Activated B cell treated with CpG ODN at 0.5 μM for 24 hours (primary cell): ENCODE data around the gene RNF10. TPM values are rescaled to one million over a fixed set of nuclear protein-coding genes. Genes with fewer than 3 reads are reported as not detected.

Source experiments
- ATAC-seq: fragments of 200-7000 bp; cut with Tn5 transposase; one replicate; pipeline ENCODE4 v1.10.0; 2021; ENCODE audit warnings: low read depth, mild to moderate bottlenecking, moderate library complexity
- CTCF ChIA-PET: fragments of 350-600 bp; sonication (Branson Sonifier 250); formaldehyde crosslinking; loops from one replicate; lab custom pipeline; 2021; ENCODE audit warnings: antibody characterized with exemption; lab: Charles Lee
- POLR2A ChIA-PET: fragments of 350-600 bp; sonication (Branson Sonifier 250); formaldehyde crosslinking; loops from one replicate; lab custom pipeline; 2021; ENCODE audit warnings: antibody characterized with exemption; lab: Charles Lee
- DNase-seq: peaks from one replicate; pipeline ENCODE4 v3.0.0; 2022
- H3K27ac Mint-ChIP-seq: one replicate; pipeline ENCODE4 v1.8.0; 2020; ENCODE audit warnings: mixed read lengths
- H3K27me3 Mint-ChIP-seq: one replicate; pipeline ENCODE4 v1.8.0; 2021; ENCODE audit warnings: mixed read lengths
- H3K36me3 Mint-ChIP-seq: one replicate; pipeline ENCODE4 v1.8.0; 2021; ENCODE audit warnings: low read depth, mixed read lengths
- H3K4me1 Mint-ChIP-seq: one replicate; pipeline ENCODE4 v1.8.0; 2021; ENCODE audit warnings: mixed read lengths
- H3K4me3 Mint-ChIP-seq: one replicate; pipeline ENCODE4 v1.8.0; 2020; ENCODE audit warnings: mild to moderate bottlenecking, mixed read lengths
- H3K9me3 Mint-ChIP-seq: one replicate; pipeline ENCODE4 v1.8.0; 2020; ENCODE audit warnings: mixed read lengths
- CTCF ChIP-seq: fragments of 200-600 bp; IDR thresholded peaks from one replicate; pipeline ENCODE4 v1.8.0; 2022; ENCODE audit warnings: antibody characterized with exemption, mild to moderate bottlenecking
- intact Hi-C: fragments of 100-400 bp; cut with micrococcal nuclease; formaldehyde crosslinking; loops from one replicate; pipeline ENCODE4 v1.15.1; 2024
- total RNA-seq: library from RNA; stranded (reverse); gene quantifications from 2 replicates; pipeline ENCODE4 v1.2.3, GENCODE V29; 2022

Gene RNF10
- total RNA-seq, 1 donor from 2014 or later, result 180 TPM

GRCh38 chr12:120554678-120555077, 20.5 kb downstream of the RNF10 start:
- DNase-seq (no peak), ATAC-seq (no peak)
- Mint-ChIP-seq H3K27ac (no peak overlapping the region), H3K4me3 (no peak overlapping the region), H3K36me3 (peaks cover 57% of the 10 kb centered on the region), H3K4me1 (peaks cover 4% of the 10 kb centered on the region), H3K27me3 (no peaks in the 10 kb centered on the region), H3K9me3 (no peaks in the 10 kb centered on the region)
- ChIA-PET CTCF (no interaction called here), POLR2A (interaction anchor here (0.6 kb wide), 1 partner anchor 17 kb away, joined by 3 read pairs; no protein-coding TSS in a partner anchor)
- intact Hi-C loops, result no loop called here
- TF ChIP-seq CTCF, result no peak

DNA sequence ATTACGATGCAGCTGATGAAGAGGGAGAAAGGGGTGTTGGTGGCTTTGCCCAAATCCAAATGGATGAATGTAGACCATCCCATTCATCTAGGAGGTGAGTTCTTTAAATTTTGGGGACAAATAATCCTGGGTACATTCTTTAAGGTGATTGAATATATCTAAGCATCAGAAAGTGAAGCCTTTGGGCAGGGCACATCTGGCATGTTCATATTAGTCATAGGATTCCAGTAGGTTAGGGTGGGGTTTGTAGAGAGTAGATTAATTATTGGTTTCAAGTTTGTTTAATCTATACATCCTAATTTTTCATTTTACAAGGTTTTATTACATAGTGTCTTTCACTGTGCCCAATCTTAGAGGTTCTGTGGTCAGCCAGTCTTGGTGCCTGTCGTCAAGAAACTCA, 23.4 kb downstream of the RNF10 start:
- Mint-ChIP-seq H3K27me3 (no peaks in the 10 kb centered on the region), H3K27ac (no peak overlapping the region), H3K36me3 (peaks cover 73% of the 10 kb centered on the region), H3K9me3 (no peaks in the 10 kb centered on the region), H3K4me1 (peaks cover 2% of the 10 kb centered on the region), H3K4me3 (no peak overlapping the region)
- DNase-seq, result no peak
- ChIA-PET POLR2A (no interaction called here), CTCF (no interaction called here)
- no peak for ATAC-seq
- intact Hi-C loops, result no loop called here
- no peak for TF ChIP-seq CTCF

DNA sequence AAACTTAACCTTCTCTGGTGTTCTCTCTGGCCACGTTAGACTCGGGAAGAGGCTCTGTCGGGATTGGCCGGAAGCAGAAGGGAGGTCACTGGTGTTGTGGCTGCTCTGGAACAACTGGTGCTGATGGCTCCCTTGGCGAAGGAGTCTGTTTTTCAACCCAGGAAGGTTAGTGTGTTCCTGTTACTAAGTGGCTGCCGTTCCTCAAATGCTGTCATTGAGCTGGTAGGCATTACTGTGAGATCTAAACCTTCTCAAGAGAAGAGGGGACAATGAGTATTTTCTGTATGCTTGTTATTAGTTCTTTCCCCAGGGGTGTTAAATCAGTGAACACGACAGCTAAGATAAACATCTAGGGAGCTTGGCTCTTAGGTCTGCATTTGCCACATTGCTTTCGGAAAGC, 28.8 kb downstream of the RNF10 start:
- POLR2A ChIA-PET, result no interaction called here
- Mint-ChIP-seq H3K4me1 (no peaks in the 10 kb centered on the region), H3K4me3 (no peak overlapping the region)

DNA sequence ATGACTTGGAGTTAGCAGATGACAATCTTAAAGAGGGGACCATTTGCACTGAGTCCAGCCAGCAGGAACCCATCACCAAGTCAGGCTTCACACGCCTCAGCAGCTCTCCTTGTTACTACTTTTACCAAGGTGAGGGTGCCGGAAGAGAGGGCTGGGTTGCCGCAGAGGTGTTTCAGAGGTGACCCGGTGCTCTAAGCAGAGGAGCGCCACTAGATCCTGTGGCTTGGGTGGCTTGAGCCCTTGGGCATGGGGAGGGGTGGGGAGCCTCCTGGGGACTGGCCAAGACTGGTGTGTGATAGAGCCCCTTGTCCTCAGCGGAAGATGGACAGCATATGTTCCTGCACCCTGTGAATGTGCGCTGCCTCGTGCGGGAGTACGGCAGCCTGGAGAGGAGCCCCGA, 29.3 kb downstream of the RNF10 start:
- intact Hi-C loops, result no loop called here
- no peaks in the 10 kb centered on the region for H3K27me3 Mint-ChIP-seq
- H3K4me3 Mint-ChIP-seq, result no peak overlapping the region
- H3K9me3 Mint-ChIP-seq, result no peaks in the 10 kb centered on the region
- DNase-seq (no peak), ATAC-seq (no peak)
- no peak for TF ChIP-seq CTCF
- H3K36me3 Mint-ChIP-seq, result peaks cover 87% of the 10 kb centered on the region
- CTCF ChIA-PET, result no interaction called here
- H3K27ac Mint-ChIP-seq, result no peak overlapping the region
- H3K4me1 Mint-ChIP-seq, result no peaks in the 10 kb centered on the region
- POLR2A ChIA-PET, result no interaction called here

More for the DNA sequence above, 28.8 kb downstream of the RNF10 start:
- H3K9me3 Mint-ChIP-seq, result no peaks in the 10 kb centered on the region
- H3K27ac Mint-ChIP-seq, result no peak overlapping the region
- peaks cover 86% of the 10 kb centered on the region for H3K36me3 Mint-ChIP-seq
- H3K27me3 Mint-ChIP-seq, result no peaks in the 10 kb centered on the region
- CTCF ChIA-PET, result no interaction called here
- DNase-seq, result no peak
- no peak for ATAC-seq
- no peak for TF ChIP-seq CTCF
- intact Hi-C loops, result no loop called here

DNA sequence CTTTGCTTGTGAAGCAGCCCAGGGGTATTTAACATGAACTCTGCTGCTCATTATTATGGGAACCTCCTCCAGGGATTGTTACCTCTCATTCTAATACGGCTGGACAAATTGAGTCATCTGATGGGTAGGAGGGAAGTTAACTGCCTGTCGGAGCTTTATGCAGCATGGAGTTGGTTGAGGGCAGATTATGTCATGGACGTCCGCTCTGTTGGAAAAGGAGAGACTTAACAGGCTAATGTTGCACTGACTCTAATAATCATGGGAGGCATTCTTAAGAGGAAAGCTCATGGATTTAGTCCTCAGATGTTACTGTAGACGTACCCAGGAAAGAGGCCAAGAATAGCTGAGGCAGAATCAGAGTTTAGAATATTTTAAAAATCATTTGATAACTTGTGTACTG, 37.1 kb downstream of the RNF10 start:
- ChIA-PET POLR2A (interaction anchor here (0.5 to 1.4 kb wide), 4 partner anchors 10 to 854 kb away, joined by 3 to 6 read pairs (median 4); partner anchors contain the start of genes POP5 and RNU4-1), CTCF (interaction anchor here (2.3 kb wide), 1 partner anchor 10 kb away, joined by 5 read pairs; the partner anchor contains the start of gene POP5)
- Mint-ChIP-seq H3K27me3 (no peaks in the 10 kb centered on the region), H3K36me3 (peaks cover 89% of the 10 kb centered on the region), H3K27ac (no peak overlapping the region), H3K4me1 (no peaks in the 10 kb centered on the region), H3K4me3 (no peak overlapping the region), H3K9me3 (no peaks in the 10 kb centered on the region)
- TF ChIP-seq CTCF, result no peak
- intact Hi-C loops, result no loop called here
- DNase-seq (no peak), ATAC-seq (no peak)
